ENCODE data around the gene AJAP1.
"Not testable (repeated sequence)": the region's sequence is repeated elsewhere in the genome, so short reads cannot be mapped to it uniquely, and the experiment has no call there.

The AJAP1 gene, protein sequence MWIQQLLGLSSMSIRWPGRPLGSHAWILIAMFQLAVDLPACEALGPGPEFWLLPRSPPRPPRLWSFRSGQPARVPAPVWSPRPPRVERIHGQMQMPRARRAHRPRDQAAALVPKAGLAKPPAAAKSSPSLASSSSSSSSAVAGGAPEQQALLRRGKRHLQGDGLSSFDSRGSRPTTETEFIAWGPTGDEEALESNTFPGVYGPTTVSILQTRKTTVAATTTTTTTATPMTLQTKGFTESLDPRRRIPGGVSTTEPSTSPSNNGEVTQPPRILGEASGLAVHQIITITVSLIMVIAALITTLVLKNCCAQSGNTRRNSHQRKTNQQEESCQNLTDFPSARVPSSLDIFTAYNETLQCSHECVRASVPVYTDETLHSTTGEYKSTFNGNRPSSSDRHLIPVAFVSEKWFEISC

DNA sequence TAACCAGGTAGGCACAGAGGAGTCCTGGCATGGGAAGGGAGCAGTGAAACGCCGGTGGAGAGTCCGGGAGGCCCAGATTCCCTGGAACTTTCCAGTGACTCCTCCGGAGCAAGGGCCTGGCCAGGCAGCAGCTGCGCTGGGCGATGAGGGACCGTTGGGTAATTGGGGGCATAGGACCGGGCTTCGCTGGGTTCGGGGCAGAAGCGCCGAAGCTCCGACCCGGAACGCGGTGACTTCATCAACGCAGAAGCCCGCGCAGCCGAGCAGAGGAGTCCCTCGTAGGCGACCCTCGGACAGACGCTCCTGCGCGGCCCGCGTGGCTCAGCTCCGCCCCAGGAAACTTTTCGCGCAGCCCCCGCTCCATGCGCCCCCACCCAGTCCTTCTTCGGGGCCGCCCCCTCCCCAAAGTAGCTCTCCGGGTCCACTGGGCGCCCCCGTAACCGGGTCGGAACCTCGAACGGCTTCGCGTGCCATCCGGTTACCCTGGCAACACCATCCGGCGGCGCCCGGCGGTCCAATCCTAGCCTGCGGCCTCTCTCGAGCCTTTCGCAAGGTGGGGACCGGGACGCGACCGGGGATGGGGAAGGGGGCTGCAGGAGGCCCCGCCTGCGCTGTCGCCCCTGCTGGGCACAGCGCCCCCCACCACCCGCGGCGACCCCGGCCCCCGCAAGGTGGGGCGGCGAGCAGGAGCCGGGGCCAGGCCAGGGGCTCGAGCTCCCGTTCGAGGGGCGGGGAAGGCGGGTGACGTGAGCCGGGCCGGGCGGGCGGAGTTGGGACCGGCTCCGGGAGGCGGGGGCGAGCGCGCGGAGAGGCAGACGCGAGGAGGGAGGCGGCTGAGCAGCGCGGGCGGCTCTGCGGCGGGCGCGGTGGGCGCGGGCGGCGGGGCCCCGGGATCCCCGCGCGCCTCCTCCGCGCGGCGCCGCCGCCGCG, at the start of gene AJAP1:
AJAP1 (plus strand) TSS at position 814 of the 930 bp plus-strand sequence. CDS start 817 bp downstream, outside the sequence.
- FAIRE-seq: no peak

DNA sequence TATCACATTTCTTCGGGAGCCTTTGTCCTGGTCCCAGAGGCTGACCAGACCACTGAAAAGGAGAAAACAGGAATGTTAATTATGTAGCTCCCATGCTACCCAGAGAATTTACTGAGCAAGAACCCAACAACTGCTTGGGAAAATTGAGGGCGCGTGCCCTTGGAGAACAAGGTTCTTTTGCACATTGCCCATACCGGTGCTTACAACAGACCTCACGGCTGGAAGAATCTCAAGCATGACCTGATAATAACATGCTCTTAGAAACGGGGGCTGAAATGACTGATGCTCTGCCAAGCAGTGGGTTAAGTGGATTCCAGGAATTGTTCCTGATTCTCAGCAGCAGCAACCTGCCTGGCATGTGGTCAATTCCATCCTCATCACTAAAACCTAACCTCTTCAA, 49.3 kb upstream of the AJAP1 start:
- no peak for FAIRE-seq

DNA sequence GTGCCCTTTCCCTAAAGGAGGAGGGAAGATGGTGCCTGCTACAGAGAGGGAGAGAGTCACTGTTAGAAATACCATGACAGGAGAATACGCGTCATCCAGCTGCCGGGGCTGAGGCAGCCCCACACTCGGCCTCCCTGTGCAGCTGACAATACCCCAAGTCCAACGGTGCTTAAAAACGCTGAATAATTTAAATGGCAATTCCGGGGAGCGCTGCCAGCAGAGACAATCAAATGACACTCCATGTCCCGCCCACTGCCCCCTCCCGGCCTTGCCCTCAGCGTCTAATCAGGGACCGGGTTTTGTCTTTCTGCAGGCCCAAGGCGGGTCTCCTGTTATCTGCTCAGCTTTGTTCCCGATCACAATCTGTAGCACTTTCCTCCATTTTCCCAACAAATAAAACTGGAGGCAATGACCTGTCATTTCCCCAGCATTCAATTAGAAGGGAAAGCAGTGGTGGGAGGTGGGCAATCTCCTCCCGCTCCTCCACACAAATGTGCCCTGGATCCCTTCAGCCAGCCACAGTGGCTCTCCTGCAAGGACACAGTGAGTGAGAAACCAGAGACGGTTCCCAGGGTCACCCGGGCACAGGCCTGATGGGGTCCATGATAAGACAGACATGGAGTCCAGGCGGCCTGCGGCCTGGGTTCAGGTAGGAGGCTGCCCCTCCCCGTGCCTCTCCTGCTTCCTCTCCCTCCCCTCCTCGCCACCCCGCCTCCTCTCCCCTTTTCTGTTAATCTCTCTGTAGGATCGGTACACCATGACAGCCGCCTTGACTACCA, 42.7 kb upstream of the AJAP1 start:
- FAIRE-seq: no peak

DNA sequence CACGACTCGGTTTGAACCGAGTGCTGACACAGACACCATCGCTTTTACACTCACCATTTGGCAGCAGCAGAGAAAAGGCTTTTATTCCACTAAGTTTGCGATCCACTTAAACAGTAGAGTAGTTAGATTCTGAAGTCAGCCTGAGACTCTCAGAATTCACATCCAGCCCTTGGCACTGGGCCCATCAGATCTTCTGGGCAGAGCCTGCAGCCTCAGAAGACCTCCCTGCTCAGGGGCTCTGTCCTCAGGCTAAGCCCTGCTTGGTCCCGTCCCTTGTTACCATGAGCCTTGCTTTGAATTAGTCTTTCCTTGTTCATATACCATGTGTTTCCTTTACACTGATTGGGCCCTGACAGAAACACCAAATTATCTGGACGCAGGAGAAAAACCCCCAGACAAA, 41.4 kb upstream of the AJAP1 start:
- no peak for FAIRE-seq

- no peak for FAIRE-seq
Observed at GRCh38 chr1:4613606-4614370, 40.6 kb upstream of the AJAP1 start.

GRCh38 chr1:4614371-4615137, 39.9 kb upstream of the AJAP1 start:
- FAIRE-seq: no peak

DNA sequence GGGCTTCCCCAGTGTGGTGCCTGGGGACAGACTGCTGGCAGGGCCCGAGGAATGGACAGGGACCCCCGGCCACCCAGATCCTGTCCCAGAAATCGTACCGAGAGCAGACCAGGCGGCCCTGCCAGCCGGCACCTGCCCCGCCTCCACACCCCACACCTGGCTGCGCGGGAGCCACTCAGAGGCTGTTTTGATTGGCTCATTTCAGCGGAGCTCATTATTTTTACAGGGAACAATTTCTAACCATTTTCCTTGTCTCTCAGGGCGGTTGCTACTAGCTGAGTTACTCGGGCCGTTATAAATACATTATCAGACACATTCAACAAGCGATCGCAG, 39.3 kb upstream of the AJAP1 start:
- no peak for FAIRE-seq

GRCh38 chr1:4615501-4615900, 38.9 kb upstream of the AJAP1 start:
- no peak for FAIRE-seq

GRCh38 chr1:4616831-4617465, 37.5 kb upstream of the AJAP1 start:
- FAIRE-seq: no peak

DNA sequence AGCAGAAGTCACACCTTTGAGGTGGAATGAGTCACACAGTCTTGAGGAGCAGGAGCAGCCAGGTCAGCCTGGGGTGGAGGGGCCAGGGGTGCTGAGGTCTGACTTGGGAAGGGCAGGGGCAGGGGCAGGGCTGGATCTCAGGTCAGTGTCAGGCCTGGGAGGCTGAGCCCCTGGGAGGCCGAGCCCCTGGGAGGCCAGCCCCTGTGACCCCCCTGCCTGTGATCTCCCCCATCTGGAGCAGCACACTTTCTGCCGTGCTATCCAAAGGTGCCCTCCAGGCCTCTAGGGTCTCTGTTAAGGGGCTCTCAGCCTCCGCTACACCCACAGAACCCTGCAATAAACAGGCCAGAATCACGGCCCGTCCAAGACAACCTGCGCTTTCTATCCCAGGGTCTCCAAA, 36.9 kb upstream of the AJAP1 start:
- no peak for FAIRE-seq

- not testable (repeated sequence) for FAIRE-seq
Observed at GRCh38 chr1:4618827-4619226, 35.6 kb upstream of the AJAP1 start.

DNA sequence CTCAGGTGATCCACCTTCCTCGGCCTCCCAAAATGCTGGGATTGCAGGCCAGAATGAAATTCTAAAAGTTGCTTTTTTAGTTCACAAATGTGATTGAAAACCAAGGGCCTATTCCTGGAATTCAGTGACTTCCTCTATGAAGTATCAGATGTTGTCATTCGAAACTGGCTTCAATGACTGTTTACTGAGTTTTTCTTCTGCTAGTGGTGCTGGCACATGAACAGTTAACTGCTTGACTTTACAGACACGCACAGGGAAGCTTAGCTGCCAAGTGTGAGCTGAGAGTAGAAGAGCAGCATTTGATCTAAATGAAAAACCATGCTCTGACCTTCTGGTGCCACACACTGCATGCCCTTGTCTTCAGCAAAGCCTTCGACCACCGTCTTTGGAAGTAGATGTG, 32.8 kb upstream of the AJAP1 start:
- no peak for FAIRE-seq

DNA sequence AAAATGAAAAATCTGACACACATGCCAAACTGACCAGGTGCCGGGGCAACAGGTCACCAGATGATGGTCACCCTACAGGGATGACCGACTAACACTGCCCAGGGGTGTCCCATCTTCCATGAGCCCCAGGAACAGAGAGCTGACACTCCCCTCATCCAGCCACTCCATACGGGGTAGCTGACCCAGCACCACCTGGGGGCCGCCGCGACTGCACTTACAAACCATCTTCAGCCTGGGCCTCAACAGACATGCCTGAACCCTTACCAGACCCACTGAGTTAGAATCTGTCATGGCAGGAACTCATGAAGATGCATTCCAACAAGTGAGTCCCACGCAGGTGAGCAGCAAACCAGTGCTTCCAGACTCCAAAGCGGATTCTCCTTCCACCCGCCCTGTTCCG, 31.6 kb upstream of the AJAP1 start:
- no peak for FAIRE-seq

- FAIRE-seq: no peak
Observed at GRCh38 chr1:4624141-4624715, 30.2 kb upstream of the AJAP1 start.

GRCh38 chr1:4624801-4625200, 29.6 kb upstream of the AJAP1 start:
- FAIRE-seq: no peak

DNA sequence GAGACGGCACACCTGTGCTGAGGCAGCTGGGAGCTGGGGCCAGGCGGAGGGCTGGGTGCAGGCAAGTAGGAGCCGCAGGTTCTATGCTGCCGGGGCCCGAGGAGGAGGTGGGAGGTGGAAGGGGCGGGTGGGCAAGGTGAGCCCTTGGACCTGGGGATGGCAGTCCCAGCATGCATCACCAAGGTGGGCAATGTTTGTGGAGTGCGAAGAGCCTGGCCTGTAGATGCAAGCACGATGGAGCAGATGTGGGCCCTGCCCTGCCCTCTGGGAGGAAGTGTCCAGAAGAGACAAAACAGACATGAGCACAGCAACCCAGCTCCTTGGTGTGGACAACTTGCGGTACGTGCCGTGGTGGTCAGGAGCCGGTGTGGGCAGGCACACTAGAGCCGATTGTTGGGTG, 28.3 kb upstream of the AJAP1 start:
- no peak for FAIRE-seq

DNA sequence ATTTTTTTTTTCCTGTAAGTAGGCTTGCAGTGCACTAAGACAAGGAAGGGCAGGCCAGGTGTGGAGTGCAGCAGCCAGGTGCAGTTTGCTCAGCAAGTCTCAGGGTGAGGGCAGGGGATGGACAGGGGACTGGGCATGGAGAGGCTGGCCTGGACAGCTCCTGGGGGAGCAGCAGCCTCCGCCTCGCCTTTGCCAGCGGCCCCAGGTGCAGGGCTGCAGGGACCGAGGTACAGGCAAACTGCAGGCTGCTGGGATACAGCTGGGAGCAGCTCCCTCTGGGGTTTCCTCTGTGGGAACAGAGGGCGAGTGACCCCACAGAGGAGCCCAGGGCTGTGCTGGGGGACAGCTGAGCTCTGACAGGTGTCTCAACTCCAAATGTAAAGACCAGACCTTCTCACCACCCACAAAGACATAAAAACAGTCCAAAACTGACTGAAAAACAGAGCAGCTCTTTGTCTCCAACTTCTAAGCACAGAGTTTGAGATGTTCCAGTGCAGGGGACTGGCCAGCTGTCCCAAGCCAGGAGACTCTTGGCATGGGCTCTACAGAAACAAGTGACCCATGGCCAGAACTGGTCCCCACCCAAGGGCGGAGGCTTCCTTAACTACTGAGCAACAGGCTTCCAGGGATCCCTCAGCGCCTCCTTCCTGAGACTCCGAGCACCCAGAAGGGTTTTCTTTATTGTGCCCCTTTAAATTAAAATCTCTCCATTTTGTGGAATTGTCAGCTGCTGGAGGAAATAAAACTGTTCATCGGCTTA, 27.7 kb upstream of the AJAP1 start:
- no peak for FAIRE-seq

DNA sequence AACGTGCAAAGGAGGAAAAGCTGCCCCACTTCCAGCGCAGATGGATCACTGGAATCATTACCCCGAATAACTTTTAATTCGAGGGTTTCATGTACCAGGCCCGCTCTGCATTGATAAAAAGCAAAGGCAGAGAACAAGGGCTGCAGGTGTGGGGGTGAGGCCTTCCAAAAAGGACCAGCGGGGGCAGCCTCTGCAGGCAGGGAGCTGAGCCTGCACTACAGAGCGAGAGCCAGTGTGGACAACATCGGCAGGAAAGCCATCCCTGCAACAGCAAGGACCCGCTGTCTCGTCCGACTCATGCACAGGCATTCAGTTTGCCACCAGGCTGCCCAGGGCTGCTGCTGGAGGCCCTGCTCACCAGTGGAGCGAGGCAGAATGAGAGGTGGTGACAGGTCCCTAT, 27.1 kb upstream of the AJAP1 start:
- FAIRE-seq: no peak

- FAIRE-seq: no peak
Observed at GRCh38 chr1:4628992-4629391, 25.4 kb upstream of the AJAP1 start.

- no peak for FAIRE-seq
Observed at GRCh38 chr1:4630561-4630960, 23.8 kb upstream of the AJAP1 start.

Measured in islet of Langerhans (tissue), 1 donor.